ENCODE results near the gene TSPAN18. TPM values are rescaled to one million over a fixed set of nuclear protein-coding genes. Genes with fewer than 3 reads are reported as not detected.

TSPAN18 gene
- polyA plus RNA-seq, 1 experiment = 0.98 TPM

GRCh38 chr11:44787070-44787469 is 60.3 kb downstream of the TSPAN18 start:
- no peaks in the 10 kb centered on the region; the same call in 1 of the 2 replicates for H3K9me3 ChIP-seq (ENCODE audit: control insufficient read depth, insufficient read depth, low read length)
- DNase-seq (ENCODE audit: low read depth, low spot score) = no peak
- H3K4me3 ChIP-seq (ENCODE audit: low read depth, low read length) = no peak overlapping the region
- peaks cover 25% of the 10 kb centered on the region for H3K27me3 ChIP-seq (ENCODE audit: control insufficient read depth, insufficient read depth, low read length)
- TF ChIP-seq CTCF (IDR thresholded peaks at IDR 0.05; ENCODE audit: low read depth, low read length) = no peak
- POLR2A ChIA-PET = no interaction called here
- CTCF ChIA-PET = interaction anchor here (0.7 kb wide), 2 partner anchors 15 to 100 kb away, joined by 4 to 6 read pairs; no protein-coding TSS in a partner anchor
- no peak overlapping the region for H3K27ac ChIP-seq (ENCODE audit: low read depth, low read length)

- DNase-seq (ENCODE audit: low read depth, low spot score) = no peak
- ChIA-PET POLR2A (interaction anchor here (0.6 to 0.9 kb wide), 2 partner anchors 7 to 17 kb away, joined by 3 read pairs; no protein-coding TSS in a partner anchor), CTCF (interaction anchor here (1.6 kb wide), 1 partner anchor 12 kb away, joined by 8 read pairs; no protein-coding TSS in a partner anchor)
- no peak for TF ChIP-seq CTCF (IDR thresholded peaks at IDR 0.05; ENCODE audit: low read depth, low read length)
- H3K27ac ChIP-seq (ENCODE audit: low read depth, low read length) = no peak overlapping the region
- no peak overlapping the region for H3K4me3 ChIP-seq (ENCODE audit: low read depth, low read length)
- no peaks in the 10 kb centered on the region; the same call in 1 of the 2 replicates for H3K9me3 ChIP-seq (ENCODE audit: control insufficient read depth, insufficient read depth, low read length)
- peaks cover 31% of the 10 kb centered on the region for H3K27me3 ChIP-seq (ENCODE audit: control insufficient read depth, insufficient read depth, low read length)
Measured at GRCh38 chr11:44787981-44788380, 61.2 kb downstream of the TSPAN18 start.

- Histone ChIP-seq H3K27me3 (ENCODE audit: control insufficient read depth, insufficient read depth, low read length) (peaks cover 36% of the 10 kb centered on the region), H3K4me3 (ENCODE audit: low read depth, low read length) (no peak overlapping the region), H3K27ac (ENCODE audit: low read depth, low read length) (no peak overlapping the region), H3K9me3 (ENCODE audit: control insufficient read depth, insufficient read depth, low read length) (no peaks in the 10 kb centered on the region; the same call in 1 of the 2 replicates)
- ChIA-PET POLR2A (interaction anchor here (0.6 to 1.3 kb wide), 3 partner anchors 8 to 17 kb away, joined by 3 to 4 read pairs (median 3); no protein-coding TSS in a partner anchor), CTCF (interaction anchor here (0.7 to 1.6 kb wide), 6 partner anchors 13 to 1428 kb away, joined by 3 to 8 read pairs (median 5); no protein-coding TSS in a partner anchor)
- no peak for DNase-seq (ENCODE audit: low read depth, low spot score)
- TF ChIP-seq CTCF (IDR thresholded peaks at IDR 0.05; ENCODE audit: low read depth, low read length) = no peak
Measured at GRCh38 chr11:44788536-44789261, 61.9 kb downstream of the TSPAN18 start.

GRCh38 chr11:44789496-44789895 is 62.7 kb downstream of the TSPAN18 start:
- Histone ChIP-seq H3K27ac (ENCODE audit: low read depth, low read length) (no peak overlapping the region), H3K4me3 (ENCODE audit: low read depth, low read length) (no peak overlapping the region), H3K27me3 (ENCODE audit: control insufficient read depth, insufficient read depth, low read length) (peaks cover 41% of the 10 kb centered on the region), H3K9me3 (ENCODE audit: control insufficient read depth, insufficient read depth, low read length) (no peaks in the 10 kb centered on the region; the same call in 1 of the 2 replicates)
- DNase-seq (ENCODE audit: low read depth, low spot score) = no peak
- ChIA-PET CTCF (interaction anchor here (1.0 to 1.6 kb wide), 3 partner anchors 13 to 105 kb away, joined by 4 to 6 read pairs (median 4); no protein-coding TSS in a partner anchor), POLR2A (interaction anchor here (1.3 kb wide), 1 partner anchor 16 kb away, joined by 4 read pairs; no protein-coding TSS in a partner anchor)
- no peak for TF ChIP-seq CTCF (IDR thresholded peaks at IDR 0.05; ENCODE audit: low read depth, low read length)

GRCh38 chr11:44790211-44790610 is 63.4 kb downstream of the TSPAN18 start:
- no peak for DNase-seq (ENCODE audit: low read depth, low spot score)
- Histone ChIP-seq H3K4me3 (ENCODE audit: low read depth, low read length) (no peak overlapping the region), H3K9me3 (ENCODE audit: control insufficient read depth, insufficient read depth, low read length) (no peaks in the 10 kb centered on the region; the same call in 1 of the 2 replicates), H3K27me3 (ENCODE audit: control insufficient read depth, insufficient read depth, low read length) (peaks cover 41% of the 10 kb centered on the region), H3K27ac (ENCODE audit: low read depth, low read length) (no peak overlapping the region)
- TF ChIP-seq CTCF (IDR thresholded peaks at IDR 0.05; ENCODE audit: low read depth, low read length) = no peak
- ChIA-PET CTCF (interaction anchor here (1.4 to 1.6 kb wide), 2 partner anchors 14 to 104 kb away, joined by 4 to 6 read pairs; no protein-coding TSS in a partner anchor), POLR2A (no interaction called here)
